ENCODE results near the gene OR5H6. TPM values are rescaled to one million over a fixed set of nuclear protein-coding genes. Genes with fewer than 3 reads are reported as not detected.

OR5H6 gene
- total RNA-seq: not detected in 2 replicates

DNA sequence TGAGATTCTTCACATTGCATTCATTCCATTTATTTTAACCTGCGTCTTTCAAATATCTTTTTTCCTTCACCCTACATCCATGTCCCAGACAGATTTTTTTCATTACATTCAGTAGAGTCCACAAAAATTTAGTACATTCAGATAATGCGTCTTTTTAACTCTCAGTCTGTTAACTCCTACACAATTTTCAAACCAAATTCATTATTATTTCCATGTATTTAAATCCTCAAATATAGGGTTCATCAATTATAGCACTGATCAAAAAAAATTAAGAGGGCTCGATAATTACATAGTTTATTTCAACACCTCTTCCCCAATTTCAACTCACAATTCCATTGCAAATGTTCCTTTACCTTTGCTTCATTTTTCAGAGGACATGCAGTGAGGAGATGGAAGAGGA is at the start of gene OR5H6:
Gene OR5H6 (plus strand): TSS at position 301 of the 400 bp plus-strand sequence. CDS start 89 bp downstream, at position 390.

DNA sequence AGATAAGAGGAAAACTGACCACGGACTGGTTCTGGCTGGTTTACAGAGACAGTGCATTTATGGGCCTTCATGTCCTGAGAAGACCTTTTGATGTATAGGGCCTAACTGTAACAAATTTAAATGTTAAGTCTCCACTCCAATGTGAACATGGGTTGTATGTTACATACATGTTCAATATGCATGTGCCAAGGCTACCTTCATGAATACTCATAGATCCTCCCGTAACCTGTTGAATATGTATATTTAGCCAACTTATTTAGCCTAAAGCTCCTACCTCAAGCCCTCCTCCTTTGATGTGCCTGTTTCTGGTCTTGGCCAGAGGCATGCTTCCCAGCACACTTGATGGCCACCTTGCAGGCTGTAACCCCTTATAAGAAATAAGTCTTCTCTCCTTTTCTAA is 18.2 kb downstream of the OR5H6 start, which contains the start of gene OR5H2:
Gene OR5H2 (plus strand): TSS at position 301 of the 400 bp plus-strand sequence. CDS start 398 bp downstream, outside the sequence.

Other genes starting within 250 kb of the OR5H6 start
- not detected in 2 replicates for gene GABRR3, start 228.9 kb upstream of the OR5H6 start, total RNA-seq
- not detected in 2 replicates for gene OR5AC2, start 177.1 kb upstream of the OR5H6 start, total RNA-seq
- not detected in 2 replicates for gene OR5H1, start 133.5 kb upstream of the OR5H6 start, total RNA-seq
- gene OR5H14, start 116.8 kb upstream of the OR5H6 start, total RNA-seq: not detected in 2 replicates
- not detected in 2 replicates for gene OR5H15, start 97.5 kb upstream of the OR5H6 start, total RNA-seq
- not detected in 2 replicates for gene OR5H2, start 18.3 kb downstream of the OR5H6 start, total RNA-seq
- not detected in 2 replicates for gene OR5K4, start 89.6 kb downstream of the OR5H6 start, total RNA-seq
- gene OR5K3, start 126.4 kb downstream of the OR5H6 start, total RNA-seq: not detected in 2 replicates
- gene OR5K1, start 199.0 kb downstream of the OR5H6 start, total RNA-seq: not detected in 2 replicates
- gene OR5K2, start 233.4 kb downstream of the OR5H6 start, total RNA-seq: not detected in 2 replicates